ENCODE results near the gene SLC39A3. TPM values are rescaled to one million over a fixed set of nuclear protein-coding genes. Genes with fewer than 3 reads are reported as not detected.

The SLC39A3 gene
- total and polyA plus RNA-seq, 2 of the 8 experiments (the other 6 are each of a cell fraction or from before 2014, with no cell fraction given) = 33.0 to 52.9 TPM

- CTCF ChIA-PET (ENCODE audit: partially characterized antibody) = no interaction called here
- TF ChIP-seq SIN3A (conservative IDR thresholded peaks at IDR 0.05 in 1 of 2, IDR thresholded peaks at IDR 0.05 in 1 of 2; ENCODE audit: low read depth in 1 of 2, low read length in 2 of 2) (no peak), TAF1 (IDR thresholded peaks at IDR 0.05; ENCODE audit: low read depth, low read length) (no peak), SP4 (IDR thresholded peaks at IDR 0.05; ENCODE audit: low read length) (no peak), SP1 (IDR thresholded peaks at IDR 0.05; ENCODE audit: low read depth, low read length) (no peak), KDM1A (IDR thresholded peaks at IDR 0.05; ENCODE audit: borderline replicate concordance, low read length) (no peak), CBX5 (IDR thresholded peaks at IDR 0.05; ENCODE audit: low read depth, low read length) (no peak)
- peaks cover 0 to 7% (median 0%) of the 10 kb centered on the region in 4 experiments; a peak in 1 of 8 replicates for H3K36me3 ChIP-seq (ENCODE audit: control insufficient read depth in 2 of 4, insufficient read depth in 4 of 4, low read length in 3 of 4)
- DNase-seq (ENCODE audit: low read depth in 1 of 2, low spot score in 2 of 2) (peak in 1 of 2 experiments; percentile 77), FAIRE-seq (no peak)
- H3K4me1 ChIP-seq (replicated peaks in 1 of 4; ENCODE audit: control insufficient read depth in 3 of 4, insufficient read depth in 4 of 4, low read length in 3 of 4) = peaks cover 0 to 15% (median 6%) of the 10 kb centered on the region in 4 experiments; a peak in 6 of 7 replicates
- peaks cover 0 to 4% of the 10 kb centered on the region in 2 experiments for H4K20me1 ChIP-seq (replicated peaks in 1 of 2; ENCODE audit: control insufficient read depth in 1 of 2, insufficient read depth in 2 of 2, low read length in 2 of 2)
- H4K8ac ChIP-seq (ENCODE audit: extremely low read depth, insufficient read depth, low read length) = peak within 1 kb of the TSS; percentile 46; the same call in 1 of the 2 replicates
- no peak within 1 kb of the TSS for H3K14ac ChIP-seq (ENCODE audit: insufficient read length)
- no peaks in the 10 kb centered on the region for H3K79me2 ChIP-seq (ENCODE audit: control insufficient read depth in 1 of 2, insufficient read depth in 2 of 2, low read length in 2 of 2)
- no peak within 1 kb of the TSS; the same call in 1 of the 2 replicates for H2BK15ac ChIP-seq (ENCODE audit: low read length)
- no peak within 1 kb of the TSS for H3K27ac ChIP-seq (ENCODE audit: low read depth, low read length)
- H4K5ac ChIP-seq (ENCODE audit: insufficient read length, low read depth, low read length) = peak within 1 kb of the TSS; percentile 36
- peak within 1 kb of the TSS; percentile 81; the same call in 1 of the 2 replicates for H2BK5ac ChIP-seq (ENCODE audit: low read depth, low read length)
- H3K18ac ChIP-seq (ENCODE audit: extremely low read depth, low read length) = peak within 1 kb of the TSS; percentile 60
- H3K4me2 ChIP-seq (ENCODE audit: insufficient read depth in 1 of 2, low read depth in 2 of 2, low read length in 2 of 2) = peak within 1 kb of the TSS; percentile 86 to 94
- no peak within 1 kb of the TSS for H3K23ac ChIP-seq (ENCODE audit: insufficient read length)
- no peak within 1 kb of the TSS for H2AFZ ChIP-seq (ENCODE audit: low read length)
- POLR2A ChIA-PET (ENCODE audit: partially characterized antibody) = interaction anchor here (1.1 to 1.5 kb wide), 4 partner anchors 15 to 50 kb away, joined by 3 to 8 read pairs (median 4); partner anchors contain the start of gene SLC39A3
- peak within 1 kb of the TSS; percentile 85 for H4K91ac ChIP-seq (replicated peaks; ENCODE audit: insufficient read length, low read length)
- H3K23me2 ChIP-seq (ENCODE audit: low read depth, low read length) = peaks cover 12% of the 10 kb centered on the region; the same call in 1 of the 2 replicates
- no peak within 1 kb of the TSS for H2BK12ac ChIP-seq (ENCODE audit: low read depth, low read length)
- H2BK120ac ChIP-seq (replicated peaks; ENCODE audit: low read depth, low read length) = no peak within 1 kb of the TSS
- no peak within 1 kb of the TSS for H3K4ac ChIP-seq (replicated peaks; ENCODE audit: insufficient read length, low read depth, low read length)
- H3K56ac ChIP-seq (replicated peaks; ENCODE audit: insufficient read length, low read depth, low read length) = peak within 1 kb of the TSS; percentile 69
- WGBS, 2 experiments (ENCODE audit: extremely low coverage in 1 of 2, insufficient coverage in 1 of 2, insufficient read length in 1 of 2, insufficient replicate concordance in 2 of 2, low coverage in 1 of 2, low lambda C conversion rate in 2 of 2, missing lambda C conversion rate in 1 of 2) = no CpG with 5 or more reads among the region's 100 CpGs
- no peaks in the 10 kb centered on the region for H3K79me1 ChIP-seq (ENCODE audit: low read depth, low read length)
- 0 out of 4 replicates have a peak, but pooled peaks cover 0 to 3% of the 10 kb centered on the region in 2 experiments for H3K9me3 ChIP-seq (ENCODE audit: insufficient read depth in 2 of 2, low read depth in 1 of 2, low read length in 1 of 2)
- H3K9ac ChIP-seq (replicated peaks in 1 of 4; ENCODE audit: extremely low read depth in 1 of 4, low read depth in 3 of 4, low read length in 3 of 4) = peak within 1 kb of the TSS in 1 of 4 experiments; percentile 10; a peak in 2 of 7 replicates
- peaks cover 0 to 7% (median 3%) of the 10 kb centered on the region in 4 experiments; a peak in 4 of 7 replicates for H3K27me3 ChIP-seq (replicated peaks in 1 of 4; ENCODE audit: control insufficient read depth in 3 of 4, extremely low read depth in 1 of 4, insufficient read depth in 3 of 4, low read length in 3 of 4)
- H2AK5ac ChIP-seq (ENCODE audit: low read depth, low read length) = no peak within 1 kb of the TSS
- H2BK20ac ChIP-seq (ENCODE audit: low read length) = no peak within 1 kb of the TSS
- peak within 1 kb of the TSS; percentile 43 to 89 (median 52) for H3K4me3 ChIP-seq (ENCODE audit: extremely low read depth in 1 of 4, insufficient read depth in 2 of 4, low read depth in 3 of 4, low read length in 4 of 4)
These were observed 18.8 kb downstream of the SLC39A3 start, which contains the start of gene DIRAS1 for GRCh38 chr19:2720777-2721569. Gene DIRAS1, minus strand, starts transcription at chr19:2721372. Its CDS starts 3,566 bp downstream, at chr19:2717806.

All from H1 (cell line).